Measurements from ENCODE around the gene INF2. TPM values are rescaled to one million over a fixed set of nuclear protein-coding genes. Genes with fewer than 3 reads are reported as not detected.
A peak's percentile ranks its signal among the peaks of the same experiment; 100 is the strongest.

Gene INF2
- total RNA-seq, 1 donor from 2014 or later: 92.3 TPM

DNA sequence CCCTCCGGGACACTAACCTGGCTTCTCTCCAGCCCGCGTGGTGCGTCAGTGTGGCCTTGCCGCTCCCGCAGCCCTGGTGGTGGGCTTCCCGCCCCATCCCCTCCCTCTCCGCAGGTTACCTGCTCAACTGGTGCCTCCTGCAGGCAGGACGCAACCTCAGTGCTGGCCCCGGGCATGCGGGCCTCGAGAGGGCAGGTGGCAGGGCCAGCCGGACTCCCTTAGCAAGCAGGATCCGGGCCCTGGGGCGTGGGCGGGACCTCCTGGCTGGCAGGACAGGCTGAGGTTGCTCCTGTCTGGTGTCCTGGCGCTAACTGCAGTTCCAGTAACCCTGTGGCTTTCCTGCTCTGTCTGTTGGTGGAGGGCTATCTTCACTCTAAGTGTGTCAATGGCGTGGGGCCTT is 26.0 kb downstream of the INF2 start:
- H3K9me3 Mint-ChIP-seq: no peaks in the 10 kb centered on the region
- intact Hi-C loops (cut with micrococcal nuclease): no loop called here
- H3K27me3 Mint-ChIP-seq: no peaks in the 10 kb centered on the region
- DNase-seq: no peak
- H3K27ac Mint-ChIP-seq: no peak overlapping the region
- no peaks in the 10 kb centered on the region for H3K4me1 Mint-ChIP-seq
- peaks cover 21% of the 10 kb centered on the region for H3K36me3 Mint-ChIP-seq (ENCODE audit: low read depth)
- H3K4me3 Mint-ChIP-seq: no peak overlapping the region

DNA sequence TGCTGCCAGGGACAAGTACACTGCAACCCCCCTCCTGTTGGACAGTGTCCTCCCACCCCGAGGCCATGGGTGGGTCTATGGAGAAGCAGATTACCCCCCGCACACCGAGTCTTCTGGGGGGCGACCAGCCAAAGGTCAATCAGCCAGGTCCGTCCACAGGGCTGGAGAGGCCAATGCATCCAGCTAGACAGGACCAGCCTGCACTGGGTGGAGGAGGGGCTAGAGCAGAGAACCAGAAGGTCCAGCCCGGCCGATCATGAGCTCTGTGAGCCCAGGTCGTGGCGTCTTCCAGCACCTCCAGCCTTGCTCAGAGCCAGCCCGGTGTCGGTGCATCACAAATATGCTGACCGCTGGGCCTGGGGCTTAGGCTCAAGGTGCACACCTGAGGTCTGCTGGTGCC is 26.5 kb downstream of the INF2 start:
- Mint-ChIP-seq H3K4me3 (no peak overlapping the region), H3K36me3 (ENCODE audit: low read depth) (peaks cover 20% of the 10 kb centered on the region), H3K27me3 (no peaks in the 10 kb centered on the region), H3K4me1 (no peaks in the 10 kb centered on the region), H3K27ac (no peak overlapping the region), H3K9me3 (no peaks in the 10 kb centered on the region)
- intact Hi-C loops (cut with micrococcal nuclease): no loop called here
- DNase-seq: no peak

DNA sequence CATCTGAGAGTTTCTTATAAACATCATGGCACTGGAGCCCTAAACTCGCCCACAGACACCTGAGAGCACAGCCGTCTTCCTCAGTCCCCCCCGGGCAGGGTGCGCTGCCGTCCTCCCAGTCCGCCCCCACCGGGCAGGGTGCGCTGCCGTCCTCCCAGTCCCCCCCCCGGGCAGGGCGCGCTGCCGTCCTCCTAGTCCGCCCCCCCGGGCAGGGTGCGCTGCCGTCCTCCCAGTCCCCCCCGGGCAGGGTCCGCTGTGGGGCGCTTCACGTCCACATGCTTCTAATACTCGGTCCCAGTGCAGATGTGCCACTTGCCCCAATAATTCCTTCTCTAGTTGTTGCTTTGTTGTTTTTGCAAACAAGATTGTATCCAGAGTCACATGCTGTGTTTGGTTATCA is 27.7 kb downstream of the INF2 start:
- Mint-ChIP-seq H3K4me1 (no peaks in the 10 kb centered on the region), H3K27ac (no peak overlapping the region), H3K27me3 (no peaks in the 10 kb centered on the region), H3K36me3 (ENCODE audit: low read depth) (peaks cover 20% of the 10 kb centered on the region), H3K4me3 (no peak overlapping the region), H3K9me3 (no peaks in the 10 kb centered on the region)
- intact Hi-C loops (cut with micrococcal nuclease): no loop called here
- no peak for DNase-seq

DNA sequence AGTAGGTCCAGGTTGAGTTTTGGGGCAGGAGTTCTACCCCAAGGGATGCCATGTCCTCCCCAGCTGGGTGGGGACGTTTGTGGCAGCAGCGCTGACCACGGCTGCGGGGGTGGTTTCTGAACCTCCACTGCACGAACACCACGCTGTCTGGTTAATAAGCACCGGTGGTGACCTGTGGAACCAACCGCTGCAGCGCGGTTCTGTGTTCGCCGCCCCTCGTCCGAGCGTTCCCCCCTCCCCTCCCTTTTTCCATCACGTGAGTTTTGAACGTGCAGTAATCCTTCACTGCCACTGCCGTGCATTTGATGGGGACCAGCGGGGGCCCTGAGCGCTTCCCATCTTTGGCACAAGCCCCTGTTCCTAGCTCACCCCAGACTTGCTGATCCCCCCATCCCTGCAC is 28.2 kb downstream of the INF2 start:
- no peak overlapping the region for H3K27ac Mint-ChIP-seq
- no peak overlapping the region for H3K4me3 Mint-ChIP-seq
- H3K9me3 Mint-ChIP-seq: no peaks in the 10 kb centered on the region
- no peak for DNase-seq
- intact Hi-C loops (cut with micrococcal nuclease): no loop called here
- no peaks in the 10 kb centered on the region for H3K4me1 Mint-ChIP-seq
- peaks cover 20% of the 10 kb centered on the region for H3K36me3 Mint-ChIP-seq (ENCODE audit: low read depth)
- no peaks in the 10 kb centered on the region for H3K27me3 Mint-ChIP-seq

DNA sequence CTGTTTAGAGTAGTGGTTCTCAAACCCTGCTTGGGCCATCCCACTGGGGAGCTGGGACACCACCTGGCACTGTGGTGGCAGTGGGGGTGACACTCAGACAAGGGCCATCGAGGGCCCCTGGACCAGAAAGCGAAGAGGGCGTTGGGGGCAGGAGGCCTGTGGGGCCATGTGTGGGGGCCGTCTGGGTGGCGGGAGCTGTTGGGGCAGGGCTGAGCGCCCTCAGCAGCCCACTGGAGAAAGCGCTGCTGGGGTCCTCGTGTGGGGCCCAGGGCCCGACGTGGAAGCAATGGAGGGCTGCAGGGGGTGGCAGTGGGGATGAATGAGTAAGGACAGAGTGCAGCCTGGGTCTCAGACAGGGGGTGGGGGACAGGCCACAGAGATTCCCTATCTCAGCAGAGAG is 28.7 kb downstream of the INF2 start:
- no peak for DNase-seq
- intact Hi-C loops (cut with micrococcal nuclease): no loop called here
- Mint-ChIP-seq H3K4me1 (no peaks in the 10 kb centered on the region), H3K36me3 (ENCODE audit: low read depth) (peaks cover 18% of the 10 kb centered on the region), H3K4me3 (no peak overlapping the region), H3K27ac (no peak overlapping the region), H3K9me3 (no peaks in the 10 kb centered on the region), H3K27me3 (no peaks in the 10 kb centered on the region)

DNA sequence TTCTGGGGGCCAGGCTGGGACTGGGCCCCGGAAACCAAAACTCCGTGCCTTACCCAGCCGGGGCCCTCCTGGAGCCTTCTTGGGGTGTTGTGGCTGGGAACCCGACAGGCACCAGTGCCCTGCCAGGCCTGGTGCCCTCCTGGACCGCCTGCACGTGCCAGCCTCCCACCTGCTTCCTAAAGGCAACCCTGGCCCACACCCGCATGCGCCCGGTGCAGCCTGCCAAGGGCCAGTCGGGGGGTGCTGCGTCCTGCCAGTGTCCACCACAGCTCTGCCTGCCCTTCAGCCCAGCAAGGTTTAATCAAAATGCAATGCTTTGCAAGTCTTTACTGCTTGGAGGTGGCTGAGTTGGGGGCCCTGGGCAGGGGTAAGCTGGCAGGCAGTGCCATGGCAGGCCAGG is 29.5 kb downstream of the INF2 start:
- H3K27ac Mint-ChIP-seq: no peak overlapping the region
- DNase-seq: no peak
- intact Hi-C loops (cut with micrococcal nuclease): no loop called here
- H3K36me3 Mint-ChIP-seq (ENCODE audit: low read depth): peaks cover 15% of the 10 kb centered on the region
- no peaks in the 10 kb centered on the region for H3K27me3 Mint-ChIP-seq
- H3K9me3 Mint-ChIP-seq: no peaks in the 10 kb centered on the region
- H3K4me1 Mint-ChIP-seq: no peaks in the 10 kb centered on the region
- H3K4me3 Mint-ChIP-seq: no peak overlapping the region

DNA sequence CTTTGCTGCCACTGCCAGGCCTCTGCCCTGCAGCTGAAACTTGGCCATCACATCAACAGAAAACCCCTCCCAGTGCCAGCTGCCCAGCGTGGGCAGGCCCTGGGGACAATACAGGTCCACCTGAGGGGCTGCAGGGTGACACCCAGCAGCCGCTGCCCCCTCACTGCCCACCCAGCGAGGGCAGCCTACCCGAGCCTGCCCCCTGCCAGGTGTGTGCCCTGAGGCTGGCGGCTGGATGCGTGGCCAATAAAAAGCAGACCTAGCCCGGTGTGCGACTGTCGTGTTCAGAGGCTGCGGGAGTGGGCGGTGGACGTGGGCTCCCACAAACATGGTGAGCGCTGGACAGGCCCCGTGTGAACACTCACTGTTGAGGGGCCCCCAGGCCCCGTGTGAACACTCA is 29.9 kb downstream of the INF2 start:
- Mint-ChIP-seq H3K27ac (no peak overlapping the region), H3K27me3 (no peaks in the 10 kb centered on the region), H3K4me3 (no peak overlapping the region), H3K9me3 (no peaks in the 10 kb centered on the region), H3K36me3 (ENCODE audit: low read depth) (peaks cover 12% of the 10 kb centered on the region), H3K4me1 (no peaks in the 10 kb centered on the region)
- intact Hi-C loops (cut with micrococcal nuclease): no loop called here
- DNase-seq: no peak

DNA sequence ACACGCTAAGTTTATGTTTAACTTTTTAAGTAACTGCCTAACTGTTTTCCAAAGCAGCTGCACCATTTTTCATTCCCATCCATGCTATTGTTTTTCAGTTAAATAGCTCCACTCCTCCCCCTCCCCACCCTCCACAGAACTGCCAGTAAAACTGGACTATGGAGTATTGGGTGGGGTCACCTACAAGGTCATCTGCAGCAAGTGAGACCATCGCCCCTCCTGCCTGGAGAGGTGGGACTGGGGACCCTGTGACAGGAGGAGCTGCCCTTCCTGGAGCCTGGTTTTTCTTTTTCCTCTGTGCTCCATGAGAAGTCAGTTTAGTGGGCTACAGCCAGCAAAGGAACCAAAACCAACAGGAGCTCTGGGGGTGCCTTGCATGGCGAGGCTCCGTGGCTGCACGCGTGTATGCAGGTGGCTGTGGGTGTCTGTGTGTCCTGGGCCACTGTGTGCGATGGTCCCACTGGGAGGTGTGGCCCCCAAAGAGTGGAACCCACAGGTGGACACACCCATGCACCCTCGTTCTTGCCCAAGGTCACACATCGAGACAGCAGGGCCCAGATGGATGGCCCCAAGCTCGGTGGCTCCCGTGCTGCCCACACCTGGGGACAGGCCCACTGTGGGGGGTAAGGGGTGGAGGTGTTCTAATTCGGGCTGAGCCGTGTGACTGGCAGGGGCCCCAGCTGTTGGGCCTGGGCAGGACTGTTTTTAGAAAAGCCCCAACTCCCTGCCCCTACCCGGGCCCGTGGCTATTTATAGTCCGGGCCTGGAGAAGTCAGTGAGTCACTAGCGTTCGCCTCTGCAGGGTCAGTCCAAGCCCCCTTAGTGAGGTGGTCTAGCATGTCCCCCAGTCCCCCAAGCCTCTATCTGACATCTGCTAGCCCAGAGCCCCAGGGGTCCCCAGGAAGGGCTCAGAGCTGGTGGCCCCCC is 32.4 kb downstream of the INF2 start:
- no peak overlapping the region for H3K27ac Mint-ChIP-seq
- peaks cover 2% of the 10 kb centered on the region for H3K27me3 Mint-ChIP-seq
- no peak for DNase-seq
- intact Hi-C loops (cut with micrococcal nuclease): loop anchor here (2.0 kb wide), 1 partner anchor 33 kb away; the partner anchor contains the start of gene INF2
- no peaks in the 10 kb centered on the region for H3K9me3 Mint-ChIP-seq
- H3K4me1 Mint-ChIP-seq: peaks cover 2% of the 10 kb centered on the region
- peaks cover 9% of the 10 kb centered on the region for H3K36me3 Mint-ChIP-seq (ENCODE audit: low read depth)
- no peak overlapping the region for H3K4me3 Mint-ChIP-seq

DNA sequence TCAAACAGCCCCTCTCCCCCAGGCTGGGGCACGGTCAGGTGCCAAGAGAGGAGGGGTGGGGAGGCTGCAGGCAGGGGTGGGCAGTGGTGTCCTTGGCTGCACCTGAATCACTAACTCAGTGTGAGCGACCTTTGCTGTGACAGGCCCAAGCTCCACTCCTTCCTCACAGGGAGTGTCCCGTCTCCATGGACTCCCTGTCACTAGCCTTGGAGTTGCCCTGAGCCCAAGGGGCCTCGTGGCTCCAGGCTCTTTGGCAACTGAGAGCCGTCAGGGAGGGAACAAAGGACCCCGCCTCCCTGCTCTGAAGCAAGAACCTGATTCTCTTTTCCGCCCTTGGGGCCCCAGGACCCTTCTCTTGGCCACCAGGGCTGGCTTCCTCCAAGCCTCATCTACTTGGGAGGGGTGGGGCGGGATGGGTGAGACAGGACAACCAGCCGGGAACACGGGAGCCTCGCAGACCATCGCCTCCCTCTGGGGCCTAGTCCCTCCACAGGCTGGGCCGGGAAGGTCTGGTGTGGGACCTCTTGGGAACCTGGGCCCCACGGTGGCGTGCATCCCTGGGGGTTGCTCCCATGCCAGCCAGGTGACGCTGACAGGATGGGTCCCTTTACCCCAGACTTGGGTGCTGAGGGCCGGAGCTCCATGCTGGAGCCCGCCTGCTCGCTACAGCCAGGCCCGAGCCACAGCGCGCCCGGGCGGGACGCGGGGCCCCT is 33.7 kb downstream of the INF2 start:
- H3K27ac Mint-ChIP-seq: no peak overlapping the region
- intact Hi-C loops (cut with micrococcal nuclease): loop anchor here (2.0 kb wide), 1 partner anchor 34 kb away; the partner anchor contains the start of gene INF2

DNA sequence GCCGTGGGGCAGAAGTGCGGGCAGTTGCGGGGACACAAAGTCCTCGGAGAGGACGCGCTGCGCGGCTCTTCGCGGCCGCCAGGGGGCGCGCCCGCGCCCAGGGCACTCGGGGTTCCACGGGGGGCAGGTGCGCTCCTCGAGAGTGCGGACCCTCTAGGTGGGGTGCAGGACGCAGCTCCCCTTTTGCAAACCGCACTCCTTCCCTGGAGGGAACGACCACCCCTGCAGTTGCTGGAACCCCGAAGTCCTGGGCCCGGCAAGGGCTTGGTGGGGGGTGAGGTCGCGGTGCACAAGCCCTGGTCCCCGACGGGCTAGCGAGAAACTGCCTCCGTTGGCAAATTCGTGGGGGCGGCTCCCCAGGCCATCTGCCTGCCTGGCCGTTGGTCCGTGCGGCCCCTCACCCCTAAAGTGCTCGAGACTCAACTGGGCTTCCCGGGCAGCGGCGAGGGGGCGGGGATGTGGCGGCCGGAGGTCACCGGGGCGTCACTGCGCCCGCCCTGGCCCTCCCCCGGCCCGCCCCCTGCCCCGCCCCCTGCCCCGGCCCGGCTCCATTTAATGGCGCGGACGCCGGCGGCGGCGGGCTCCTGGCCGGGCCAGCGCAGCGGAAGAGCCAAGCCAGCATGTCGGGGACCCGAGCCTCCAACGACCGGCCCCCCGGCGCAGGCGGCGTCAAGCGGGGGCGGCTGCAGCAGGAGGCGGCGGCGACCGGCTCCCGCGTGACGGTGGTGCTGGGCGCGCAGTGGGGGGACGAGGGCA is 34.4 kb downstream of the INF2 start, which contains the start of gene ADSS1:
ADSS1 (plus strand) TSS at position 579 of the 756 bp plus-strand sequence; CDS start at position 621, 42 bp downstream.
- Mint-ChIP-seq H3K27ac (no peak within 1 kb of the TSS), H3K4me3 (peak within 1 kb of the TSS; percentile 72), H3K4me1 (peaks cover 2% of the 10 kb centered on the region), H3K27me3 (peaks cover 2% of the 10 kb centered on the region), H3K36me3 (ENCODE audit: low read depth) (peaks cover 4% of the 10 kb centered on the region), H3K9me3 (no peaks in the 10 kb centered on the region)
- intact Hi-C loops (cut with micrococcal nuclease): loop anchor here (1.0 to 2.0 kb wide), 3 partner anchors 29 to 102 kb away; partner anchors contain the start of genes INF2 and SIVA1
- peak; percentile 91 for DNase-seq

More for the DNA sequence above, 33.7 kb downstream of the INF2 start:
- peaks cover 2% of the 10 kb centered on the region for H3K4me1 Mint-ChIP-seq
- peaks cover 2% of the 10 kb centered on the region for H3K27me3 Mint-ChIP-seq
- no peak for DNase-seq
- no peaks in the 10 kb centered on the region for H3K9me3 Mint-ChIP-seq
- peaks cover 4% of the 10 kb centered on the region for H3K36me3 Mint-ChIP-seq (ENCODE audit: low read depth)
- no peak overlapping the region for H3K4me3 Mint-ChIP-seq

DNA sequence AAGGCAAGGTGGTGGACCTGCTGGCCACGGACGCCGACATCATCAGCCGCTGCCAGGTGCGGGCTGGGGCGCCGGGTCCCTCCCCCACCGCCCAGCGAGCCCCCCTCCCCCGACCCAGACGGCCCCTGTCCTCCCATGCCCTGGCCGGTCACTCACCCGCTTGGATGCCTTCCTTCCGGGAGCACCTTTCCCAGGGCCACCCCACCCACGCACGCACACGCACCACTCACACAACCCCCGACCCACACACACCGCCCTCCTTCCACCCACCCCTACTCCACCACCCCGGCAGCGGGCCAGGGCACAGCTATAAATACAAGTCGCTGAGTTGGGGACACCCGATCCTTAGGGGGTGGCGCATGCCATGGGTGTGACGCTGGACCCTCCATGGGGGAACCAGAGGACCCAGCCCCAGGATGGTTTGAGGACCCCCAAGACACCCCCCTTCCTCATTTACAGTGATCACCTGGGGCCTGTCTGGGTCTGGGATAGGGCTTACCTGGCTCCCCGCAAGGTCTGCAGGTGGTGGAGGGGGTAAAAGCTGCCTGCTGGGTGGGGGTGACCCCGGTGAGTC is 35.1 kb downstream of the INF2 start:
- no peaks in the 10 kb centered on the region for H3K9me3 Mint-ChIP-seq
- intact Hi-C loops (cut with micrococcal nuclease): loop anchor here (1.0 to 2.0 kb wide), 2 partner anchors 28 to 102 kb away; partner anchors contain the start of gene SIVA1
- H3K27me3 Mint-ChIP-seq: peaks cover 2% of the 10 kb centered on the region

DNA sequence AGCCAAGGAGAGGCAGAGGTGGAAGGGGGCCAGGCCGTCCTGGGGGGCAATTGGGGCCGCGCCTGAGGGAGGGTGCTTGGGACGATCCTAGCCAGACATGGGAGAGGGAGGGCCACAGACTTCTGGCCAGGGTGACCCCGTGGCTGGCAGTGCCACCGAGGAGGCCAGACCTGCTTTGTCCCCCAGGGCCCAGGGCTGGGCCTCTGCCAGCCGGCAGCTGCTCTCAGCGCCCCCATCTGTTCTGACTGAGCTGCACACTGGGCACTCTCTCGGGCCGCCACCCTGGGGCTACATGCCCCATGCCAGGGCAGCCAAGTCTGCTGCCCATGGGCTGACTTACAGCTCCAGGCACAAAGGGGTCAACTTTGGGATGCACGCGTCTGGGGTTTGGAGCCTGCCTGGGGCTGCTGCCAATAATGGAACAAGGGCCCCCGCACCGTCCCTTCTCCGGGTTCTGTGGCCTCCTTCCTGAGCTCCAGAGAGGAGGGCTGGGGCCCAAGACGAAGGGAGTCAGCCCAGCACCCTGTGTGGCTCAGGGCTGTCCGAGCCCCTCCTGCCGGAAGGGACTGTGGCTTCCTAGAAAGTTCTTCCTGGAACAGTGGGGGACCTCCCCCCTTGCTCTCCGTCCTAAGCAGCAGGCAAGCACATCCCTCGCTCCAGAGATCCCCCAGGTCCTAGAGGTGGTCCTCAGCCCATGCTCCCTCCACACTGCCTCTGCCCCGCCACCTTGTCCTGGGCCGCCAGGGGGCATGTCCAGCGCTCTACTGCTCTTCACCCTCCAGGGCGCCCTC is 35.8 kb downstream of the INF2 start:
- Mint-ChIP-seq H3K27ac (no peak overlapping the region), H3K27me3 (peaks cover 2% of the 10 kb centered on the region), H3K9me3 (no peaks in the 10 kb centered on the region), H3K4me3 (peak overlapping the region; percentile 58), H3K36me3 (ENCODE audit: low read depth) (no peaks in the 10 kb centered on the region), H3K4me1 (peaks cover 2% of the 10 kb centered on the region)
- no peak for DNase-seq
- intact Hi-C loops (cut with micrococcal nuclease): loop anchor here (1.0 to 2.0 kb wide), 2 partner anchors 28 to 101 kb away; partner anchors contain the start of gene SIVA1

More for the DNA sequence above, 35.1 kb downstream of the INF2 start:
- Mint-ChIP-seq H3K36me3 (ENCODE audit: low read depth) (peaks cover 4% of the 10 kb centered on the region), H3K4me1 (peaks cover 2% of the 10 kb centered on the region), H3K27ac (no peak overlapping the region), H3K4me3 (peak overlapping the region; percentile 58)
- DNase-seq: peak; percentile 70

Measured in activated CD4-positive, alpha-beta T cell treated with anti-CD3 and anti-CD28 coated beads, Interleukin-2, amount 10 ng/mL, durations not matched to agents 24 days and 14 days (primary cell).